ENCODE measurements around the gene GNA12. TPM values are rescaled to one million over a fixed set of nuclear protein-coding genes. Genes with fewer than 3 reads are reported as not detected.

GNA12 gene
- total and polyA plus RNA-seq, 2 of the 4 experiments (the other 2 are of a cell fraction), result 14.3 to 93.9 TPM

DNA sequence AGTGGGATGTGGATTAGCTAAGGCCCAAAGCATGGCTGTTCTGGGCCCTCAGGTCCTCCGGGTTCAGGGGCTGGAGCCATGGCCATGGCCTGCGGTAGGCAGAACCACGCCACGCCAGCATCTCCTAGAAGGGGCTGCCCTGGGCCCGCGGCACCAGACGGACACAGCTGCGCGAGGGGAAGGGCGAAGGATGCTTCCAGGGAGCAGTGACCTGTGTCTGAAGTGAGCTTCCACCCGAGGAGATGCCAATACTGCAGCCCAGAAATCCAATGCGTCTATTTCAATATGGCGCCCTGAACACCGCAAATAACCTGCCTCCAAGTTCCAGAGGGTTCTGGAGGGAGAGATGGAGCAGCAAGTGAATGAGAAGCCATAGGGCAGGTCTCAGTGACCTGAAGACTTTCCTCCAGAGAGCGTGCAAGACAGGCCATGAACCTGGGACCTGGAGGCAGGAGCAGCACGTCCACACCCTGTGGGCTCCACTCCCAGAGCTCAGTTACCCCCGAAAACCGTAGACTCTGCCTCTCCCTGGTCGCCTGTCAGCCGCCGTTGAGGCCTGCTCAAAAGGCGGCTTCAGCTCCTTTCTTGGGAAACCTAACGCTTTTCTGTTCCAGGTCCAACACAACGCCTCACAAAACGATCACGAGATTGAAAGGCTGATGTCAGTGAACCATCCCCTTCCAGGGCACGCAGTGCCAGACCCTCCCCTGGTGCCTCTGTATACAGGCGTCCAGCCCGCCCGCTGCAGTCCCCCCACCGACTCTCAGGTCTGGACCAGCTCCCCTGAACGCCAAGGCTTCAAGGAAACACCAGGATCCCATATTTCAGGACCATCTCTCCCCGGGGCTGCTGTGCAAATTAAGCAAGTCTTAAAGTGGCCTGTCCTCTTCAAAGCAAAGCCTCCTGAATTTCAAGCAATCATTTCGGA, 118.7 kb downstream of the GNA12 start (continued):
- no peak for TF ChIP-seq CHD1 (IDR thresholded peaks at IDR 0.05; ENCODE audit: low read depth, low read length)

GRCh38 chr7:2724453-2725177, 119.5 kb downstream of the GNA12 start:
- Histone ChIP-seq H3K9me1 (ENCODE audit: insufficient read depth, low read length) (peaks cover 10% of the 10 kb centered on the region; the same call in 1 of the 2 replicates), H3K36me3 (ENCODE audit: control insufficient read depth, insufficient read depth, low read length) (peaks cover 39% of the 10 kb centered on the region), H2BK15ac (ENCODE audit: low read depth, low read length) (no peak overlapping the region), H4K20me1 (ENCODE audit: insufficient read depth, low read length) (peaks cover 8% of the 10 kb centered on the region), H3K4me2 (ENCODE audit: low read depth, low read length) (no peak overlapping the region), H4K8ac (ENCODE audit: low read depth in 2 of 2, low read length in 2 of 2) (no peak overlapping the region), H3K56ac (ENCODE audit: extremely low read depth, insufficient read depth, low read length) (no peak overlapping the region), H2AK9ac (replicated peaks; ENCODE audit: low read depth, low read length, poor library complexity) (no peak overlapping the region), H4K91ac (ENCODE audit: insufficient read depth, low read depth, low read length) (no peak overlapping the region), H3K23ac (ENCODE audit: low read depth, low read length) (no peak overlapping the region), H3K27ac (ENCODE audit: insufficient read depth, low read length) (no peak overlapping the region), H2AK5ac (ENCODE audit: low read depth, low read length) (no peak overlapping the region), H2BK120ac (ENCODE audit: low read depth, low read length) (no peak overlapping the region), H3K4ac (ENCODE audit: low read depth, low read length) (no peak overlapping the region), H3K27me3 (ENCODE audit: control insufficient read depth, insufficient read depth, low read length) (no peaks in the 10 kb centered on the region), H3K9ac (ENCODE audit: low read depth, low read length) (no peak overlapping the region), H2AFZ (replicated peaks; ENCODE audit: low read length, poor library complexity) (no peak overlapping the region), H3K4me3 (ENCODE audit: insufficient read depth, low read depth, low read length) (no peak overlapping the region), H2BK5ac (ENCODE audit: low read depth, low read length, poor library complexity, severe bottlenecking) (no peak overlapping the region), H3K18ac (ENCODE audit: low read depth, low read length) (no peak overlapping the region), H3K14ac (replicated peaks; ENCODE audit: low read depth, low read length) (no peak overlapping the region), H4K5ac (ENCODE audit: low read depth, low read length) (no peak overlapping the region), H2BK20ac (ENCODE audit: low read depth, low read length) (no peak overlapping the region), H3K79me1 (ENCODE audit: low read depth in 1 of 2, low read length in 2 of 2) (peaks cover 29 to 64% of the 10 kb centered on the region in 2 experiments), H3K4me1 (ENCODE audit: control insufficient read depth, insufficient read depth, low read length) (peaks cover 11% of the 10 kb centered on the region), H3K9me3 (ENCODE audit: control insufficient read depth, insufficient read depth, low read length) (no peaks in the 10 kb centered on the region)
- ATAC-seq (ENCODE audit: low read depth), result no peak
- ChIA-PET CTCF (no interaction called here), POLR2A (ENCODE audit: unreplicated experiment) (no interaction called here)
- intact Hi-C loops (cut with micrococcal nuclease) (no loop called here), in situ Hi-C loops (cut with MboI; ENCODE audit: low sequenced_read_pairs) (no loop called here), dilution Hi-C loops (cut with HindIII; ENCODE audit: low sequenced_read_pairs, unreplicated experiment) (no loop called here)
- BruUV-seq (replicated peaks), result no TSS peak
- DNase-seq, result no peak
- TF ChIP-seq, protein P1, sequence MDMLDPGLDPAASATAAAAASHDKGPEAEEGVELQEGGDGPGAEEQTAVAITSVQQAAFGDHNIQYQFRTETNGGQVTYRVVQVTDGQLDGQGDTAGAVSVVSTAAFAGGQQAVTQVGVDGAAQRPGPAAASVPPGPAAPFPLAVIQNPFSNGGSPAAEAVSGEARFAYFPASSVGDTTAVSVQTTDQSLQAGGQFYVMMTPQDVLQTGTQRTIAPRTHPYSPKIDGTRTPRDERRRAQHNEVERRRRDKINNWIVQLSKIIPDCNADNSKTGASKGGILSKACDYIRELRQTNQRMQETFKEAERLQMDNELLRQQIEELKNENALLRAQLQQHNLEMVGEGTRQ (IDR thresholded peaks at IDR 0.05; ENCODE audit: low read depth, low read length), result no peak
- TF ChIP-seq CHD1 (IDR thresholded peaks at IDR 0.05; ENCODE audit: low read depth, low read length), result no peak
- no peak for TF ChIP-seq MAZ (IDR thresholded peaks at IDR 0.05; ENCODE audit: borderline replicate concordance, low read depth, low read length)
- no peak for TF ChIP-seq RAD21 (IDR thresholded peaks at IDR 0.05; ENCODE audit: low read length)
- no peak for TF ChIP-seq BHLHE40 (IDR thresholded peaks at IDR 0.05; ENCODE audit: low read depth, low read length)
- TF ChIP-seq SMC3 (IDR thresholded peaks at IDR 0.05; ENCODE audit: low read depth, low read length), result no peak
- no peak for TF ChIP-seq RFX5 (IDR thresholded peaks at IDR 0.05; ENCODE audit: low read depth, low read length)
- TF ChIP-seq RCOR1 (IDR thresholded peaks at IDR 0.05; ENCODE audit: insufficient replicate concordance, low read length), result no peak
- whole genome bisulfite sequencing, 2 experiments (ENCODE audit: extremely low coverage in 2 of 2, insufficient read length in 1 of 2), result 97% methylated on average over 17 of the region's 31 CpGs; no CpG with 5 or more reads in 1 of the 2 experiments

All from IMR-90 (cell line).